Mesenchymal stem cell (in vitro differentiated cells and primary cell): ENCODE measurements around the gene BCL6B.

Experiments
- DNase-seq: peaks from one replicate; pipeline ENCODE4 v3.0.0-alpha.2; 2013
- H2AFZ ChIP-seq: one replicate; pipeline ENCODE4 v1.6.1; 2013; ENCODE audit warnings: low read depth, mild to moderate bottlenecking, control low read depth, inconsistent platforms, low read length, moderate library complexity
- H2AK5ac ChIP-seq: 2 replicates; pipeline ENCODE4 v1.6.1; 2013; ENCODE audit warnings: low read length, moderate library complexity, mild to moderate bottlenecking, inconsistent platforms; ENCODE audit not compliant: severe bottlenecking
- H2BK120ac ChIP-seq: one replicate; pipeline ENCODE4 v1.6.1; 2013; ENCODE audit warnings: low read depth, mild to moderate bottlenecking, inconsistent platforms, low read length, moderate library complexity
- H2BK12ac ChIP-seq, 2 experiments: one replicate each; pipeline ENCODE4 v1.6.1; 2013; ENCODE audit warnings: inconsistent platforms in 2 of 2, low read length in 2 of 2, mild to moderate bottlenecking in 2 of 2, moderate library complexity in 2 of 2, control low read depth in 1 of 2
- H2BK15ac ChIP-seq: one replicate; pipeline ENCODE4 v1.6.1; 2013; ENCODE audit warnings: mild to moderate bottlenecking, low read depth, inconsistent platforms; ENCODE audit not compliant: poor library complexity, severe bottlenecking
- H2BK5ac ChIP-seq: 2 replicates; pipeline ENCODE4 v1.6.1; 2013; ENCODE audit warnings: low read depth, mild to moderate bottlenecking, low read length, control low read depth, inconsistent platforms; ENCODE audit not compliant: poor library complexity, severe bottlenecking
- H3K14ac ChIP-seq, 2 experiments: one replicate each; pipeline ENCODE4 v1.6.1; 2013; ENCODE audit warnings: inconsistent platforms in 2 of 2, low read length in 2 of 2, control low read depth in 1 of 2, mild to moderate bottlenecking in 1 of 2, moderate library complexity in 1 of 2
- H3K18ac ChIP-seq, 2 experiments: one replicate each; pipeline ENCODE4 v1.6.1; 2013; ENCODE audit warnings: inconsistent platforms in 2 of 2, low read length in 2 of 2, control low read depth in 1 of 2, low read depth in 1 of 2, mild to moderate bottlenecking in 1 of 2
- H3K23ac ChIP-seq, 2 experiments: one replicate each; pipeline ENCODE4 v1.6.1; 2013; ENCODE audit warnings: inconsistent platforms in 2 of 2, low read length in 2 of 2, mild to moderate bottlenecking in 2 of 2, moderate library complexity in 2 of 2, control low read depth in 1 of 2
- H3K27ac ChIP-seq: 2 replicates; pipeline ENCODE4 v1.5.1; 2013; ENCODE audit warnings: mild to moderate bottlenecking, moderate library complexity, low read length, control low read depth, inconsistent platforms; ENCODE audit not compliant: poor library complexity, severe bottlenecking
- H3K27me3 ChIP-seq, 2 experiments: 2 replicates each; pipeline versions ENCODE4 v1.6.1 to v1.7.0; 2013; ENCODE audit warnings: low read length in 2 of 2, mild to moderate bottlenecking in 2 of 2, moderate library complexity in 2 of 2, control low read depth in 1 of 2, inconsistent platforms in 1 of 2; ENCODE audit not compliant: control insufficient read depth in 1 of 2, insufficient read depth in 1 of 2
- H3K36me3 ChIP-seq, 2 experiments: 2 replicates each; pipeline versions ENCODE4 v1.6.1 to v1.7.0; 2013; ENCODE audit warnings: low read length in 2 of 2, control low read depth in 1 of 2, inconsistent platforms in 1 of 2, low read depth in 1 of 2, mild to moderate bottlenecking in 1 of 2; ENCODE audit not compliant: insufficient read depth in 2 of 2, control insufficient read depth in 1 of 2
- H3K4ac ChIP-seq, 2 experiments: one replicate each; pipeline ENCODE4 v1.6.1; 2013; ENCODE audit warnings: inconsistent platforms in 2 of 2, low read length in 2 of 2, mild to moderate bottlenecking in 2 of 2, moderate library complexity in 2 of 2, control low read depth in 1 of 2, low read depth in 1 of 2
- H3K4me1 ChIP-seq: 2 replicates; pipeline ENCODE4 v1.6.1; 2013; ENCODE audit warnings: low read depth, low read length, control low read depth; ENCODE audit not compliant: control insufficient read depth, insufficient read depth
- H3K4me2 ChIP-seq: 2 replicates; pipeline ENCODE4 v1.6.1; 2013; ENCODE audit warnings: low read length, mild to moderate bottlenecking, inconsistent platforms; ENCODE audit not compliant: poor library complexity, severe bottlenecking
- H3K4me3 ChIP-seq, 2 experiments: 2 replicates each; pipeline versions ENCODE4 v1.5.1 to v1.7.0; 2013; ENCODE audit warnings: low read length in 2 of 2, mild to moderate bottlenecking in 2 of 2, control low read depth in 1 of 2, low read depth in 1 of 2; ENCODE audit not compliant: insufficient read depth in 1 of 2
- H3K79me1 ChIP-seq: replicated peaks from 2 replicates; pipeline ENCODE4 v1.6.1; 2013; ENCODE audit warnings: mild to moderate bottlenecking, control low read depth, low read length, inconsistent platforms; ENCODE audit not compliant: poor library complexity, severe bottlenecking
- H3K9ac ChIP-seq: 2 replicates; pipeline ENCODE4 v1.7.0; 2013; ENCODE audit warnings: mild to moderate bottlenecking, low read length, moderate library complexity
- H3K9me3 ChIP-seq: 2 replicates; pipeline ENCODE4 v1.7.0; 2013; ENCODE audit warnings: mild to moderate bottlenecking, low read length; ENCODE audit not compliant: control insufficient read depth
- H4K8ac ChIP-seq: one replicate; pipeline ENCODE4 v1.6.1; 2013; ENCODE audit warnings: inconsistent platforms, mild to moderate bottlenecking, low read length, moderate library complexity
- H4K91ac ChIP-seq: one replicate; pipeline ENCODE4 v1.6.1; 2013; ENCODE audit warnings: mild to moderate bottlenecking, low read length, inconsistent platforms
- WGBS: methylation state at CpG from one replicate; pipeline ENCODE4 v1.1.7; 2013; ENCODE audit warnings: mixed read lengths; 5-methylcytosine and 5-hydroxymethylcytosine counted together

Gene BCL6B

GRCh38 chr17:7016418-7016817 is 6.4 kb upstream of the BCL6B start:
- no peak overlapping the region for H2BK120ac ChIP-seq
- peaks cover 8% of the 10 kb centered on the region for H3K79me1 ChIP-seq
- no peak overlapping the region for H3K14ac ChIP-seq
- H2BK15ac ChIP-seq: no peak overlapping the region
- no peak overlapping the region for H3K4ac ChIP-seq
- H3K23ac ChIP-seq: no peak overlapping the region
- no peaks in the 10 kb centered on the region for H3K27me3 ChIP-seq
- peak overlapping the region in 1 of 2 experiments; percentile 85 for H3K4me3 ChIP-seq
- H2BK5ac ChIP-seq: no peak overlapping the region
- H3K27ac ChIP-seq: no peak overlapping the region
- 79% methylated on average over 3 of the region's 3 CpGs for WGBS
- no peak overlapping the region for H4K8ac ChIP-seq
- no peak overlapping the region for H3K18ac ChIP-seq
- H3K9me3 ChIP-seq: no peaks in the 10 kb centered on the region
- peaks cover 19% of the 10 kb centered on the region for H3K4me1 ChIP-seq
- H3K4me2 ChIP-seq: no peak overlapping the region
- peak overlapping the region; percentile 90 for H3K9ac ChIP-seq
- DNase-seq: no peak
- no peak overlapping the region for H4K91ac ChIP-seq
- no peak overlapping the region for H2AK5ac ChIP-seq
- no peak overlapping the region for H2BK12ac ChIP-seq
- H3K36me3 ChIP-seq: peaks cover 18 to 24% of the 10 kb centered on the region in 2 experiments
- no peak overlapping the region for H2AFZ ChIP-seq

- H2BK12ac ChIP-seq: no peak overlapping the region
- DNase-seq: no peak
- no peak overlapping the region for H3K4ac ChIP-seq
- WGBS: 79% methylated on average over 16 of the region's 20 CpGs
- peaks cover 22% of the 10 kb centered on the region for H3K4me1 ChIP-seq
- no peak overlapping the region for H2BK5ac ChIP-seq
- H3K27ac ChIP-seq: no peak overlapping the region
- H2BK15ac ChIP-seq: no peak overlapping the region
- H2BK120ac ChIP-seq: no peak overlapping the region
- H3K27me3 ChIP-seq: peaks cover 0 to under 1% of the 10 kb centered on the region in 2 experiments
- H4K8ac ChIP-seq: no peak overlapping the region
- H2AFZ ChIP-seq: no peak overlapping the region
- H2AK5ac ChIP-seq: no peak overlapping the region
- H3K9me3 ChIP-seq: no peaks in the 10 kb centered on the region
- peaks cover 18 to 24% of the 10 kb centered on the region in 2 experiments for H3K36me3 ChIP-seq
- no peak overlapping the region for H3K14ac ChIP-seq
- no peak overlapping the region for H3K4me2 ChIP-seq
- H3K4me3 ChIP-seq: peak overlapping the region in 1 of 2 experiments; percentile 78
- peaks cover 8% of the 10 kb centered on the region for H3K79me1 ChIP-seq
- no peak overlapping the region for H3K18ac ChIP-seq
- no peak overlapping the region for H4K91ac ChIP-seq
- peak overlapping the region; percentile 90 for H3K9ac ChIP-seq
- no peak overlapping the region for H3K23ac ChIP-seq
These were observed 5.7 kb upstream of the BCL6B start for GRCh38 chr17:7016886-7017826.

GRCh38 chr17:7017827-7018200 is 5.0 kb upstream of the BCL6B start:
- Histone ChIP-seq H3K36me3 (peaks cover 18 to 24% of the 10 kb centered on the region in 2 experiments), H2BK12ac (no peak overlapping the region), H3K18ac (no peak overlapping the region), H3K4me3 (peak overlapping the region in 1 of 2 experiments; percentile 78), H3K4ac (no peak overlapping the region), H4K91ac (no peak overlapping the region), H3K9ac (peak overlapping the region; percentile 90), H3K23ac (no peak overlapping the region), H3K14ac (no peak overlapping the region), H3K27me3 (peaks cover 4 to 7% of the 10 kb centered on the region in 2 experiments), H2AFZ (no peak overlapping the region), H2BK15ac (no peak overlapping the region), H3K27ac (no peak overlapping the region), H3K79me1 (peaks cover 8% of the 10 kb centered on the region), H3K4me1 (peaks cover 24% of the 10 kb centered on the region), H2BK5ac (no peak overlapping the region), H2BK120ac (no peak overlapping the region), H4K8ac (no peak overlapping the region), H3K9me3 (no peaks in the 10 kb centered on the region), H2AK5ac (no peak overlapping the region), H3K4me2 (no peak overlapping the region)
- WGBS: 89% methylated on average over 12 of the region's 12 CpGs
- DNase-seq: no peak

GRCh38 chr17:7018331-7018964 is 4.4 kb upstream of the BCL6B start:
- Histone ChIP-seq H2BK12ac (no peak overlapping the region), H3K36me3 (peaks cover 18 to 24% of the 10 kb centered on the region in 2 experiments), H2BK15ac (peak overlapping the region; percentile 31), H3K4me1 (peaks cover 28% of the 10 kb centered on the region), H2AK5ac (no peak overlapping the region), H3K18ac (no peak overlapping the region), H2BK120ac (no peak overlapping the region), H3K4me2 (no peak overlapping the region), H3K27me3 (peaks cover 4 to 14% of the 10 kb centered on the region in 2 experiments), H3K9me3 (no peaks in the 10 kb centered on the region), H3K4ac (no peak overlapping the region), H4K8ac (peak overlapping the region; percentile 15), H3K9ac (peak overlapping the region; percentile 90), H3K27ac (no peak overlapping the region), H3K4me3 (peak overlapping the region in 1 of 2 experiments; percentile 78), H2AFZ (no peak overlapping the region), H3K14ac (no peak overlapping the region), H3K79me1 (peaks cover 8% of the 10 kb centered on the region), H3K23ac (no peak overlapping the region), H4K91ac (no peak overlapping the region), H2BK5ac (no peak overlapping the region)
- WGBS: 92% methylated on average over 8 of the region's 10 CpGs
- DNase-seq: no peak
